Measurements from ENCODE around the gene BARHL1.

BARHL1 gene

GRCh38 chr9:132596200-132596599 lies 13.8 kb downstream of the BARHL1 start:
- no peaks in the 10 kb centered on the region for H3K9me3 ChIP-seq (ENCODE audit: control insufficient read depth, insufficient read depth, low read length)
- peaks cover 22% of the 10 kb centered on the region for H3K4me1 ChIP-seq (ENCODE audit: control insufficient read depth, insufficient read depth, low read length)
- peaks cover 31% of the 10 kb centered on the region for H3K36me3 ChIP-seq (ENCODE audit: control insufficient read depth, insufficient read depth, low read length)
- H3K4me3 ChIP-seq (ENCODE audit: low read depth, low read length): no peak overlapping the region
- H3K27ac ChIP-seq (ENCODE audit: low read depth, low read length): no peak overlapping the region
- H3K27me3 ChIP-seq (ENCODE audit: control insufficient read depth, insufficient read depth, low read length): peaks cover 24% of the 10 kb centered on the region
- no peak overlapping the region for H3K9ac ChIP-seq (ENCODE audit: low read depth, low read length)

DNA sequence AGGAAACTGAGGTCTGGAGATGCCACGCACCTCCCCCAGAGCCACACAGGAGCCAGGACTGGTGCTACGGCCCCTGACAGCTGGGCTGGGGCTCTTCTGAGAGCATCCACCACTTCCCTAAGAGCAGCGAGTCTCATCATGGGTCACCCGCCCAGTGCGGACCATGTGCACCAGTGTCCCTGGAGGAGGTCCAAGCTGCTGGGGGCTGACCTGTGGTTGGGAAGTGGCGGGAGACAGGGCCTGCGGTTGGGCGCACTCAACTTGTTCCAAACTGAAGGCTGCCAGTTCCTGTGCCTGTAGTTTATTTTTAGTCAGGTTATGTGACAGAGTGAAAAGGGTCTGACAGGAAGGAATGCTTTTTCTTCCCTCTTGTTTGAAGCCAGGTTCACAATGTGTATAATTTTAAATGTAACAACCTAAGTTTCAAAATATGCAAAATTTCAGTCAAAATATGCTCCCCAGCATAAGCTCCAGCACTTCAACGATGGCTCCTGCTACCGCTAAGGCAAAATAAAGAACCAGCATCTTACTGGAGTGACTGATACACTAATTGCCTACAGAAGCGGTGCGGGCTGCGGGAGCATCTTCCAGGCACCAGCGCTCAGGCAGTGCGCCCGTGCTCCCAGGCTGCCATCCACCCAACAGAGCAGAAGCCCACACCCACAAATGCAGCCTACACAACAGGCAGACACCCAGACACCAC lies 14.8 kb downstream of the BARHL1 start:
- Histone ChIP-seq H3K36me3 (ENCODE audit: control insufficient read depth, insufficient read depth, low read length) (peaks cover 32% of the 10 kb centered on the region), H3K27ac (ENCODE audit: low read depth, low read length) (no peak overlapping the region), H3K9ac (ENCODE audit: low read depth, low read length) (no peak overlapping the region), H3K4me1 (ENCODE audit: control insufficient read depth, insufficient read depth, low read length) (peaks cover 12% of the 10 kb centered on the region), H3K27me3 (ENCODE audit: control insufficient read depth, insufficient read depth, low read length) (peaks cover 14% of the 10 kb centered on the region), H3K9me3 (ENCODE audit: control insufficient read depth, insufficient read depth, low read length) (no peaks in the 10 kb centered on the region), H3K4me3 (ENCODE audit: low read depth, low read length) (no peak overlapping the region)

- H3K36me3 ChIP-seq (ENCODE audit: control insufficient read depth, insufficient read depth, low read length): peaks cover 30% of the 10 kb centered on the region
- no peak overlapping the region for H3K9ac ChIP-seq (ENCODE audit: low read depth, low read length)
- no peak overlapping the region for H3K4me3 ChIP-seq (ENCODE audit: low read depth, low read length)
- no peaks in the 10 kb centered on the region for H3K4me1 ChIP-seq (ENCODE audit: control insufficient read depth, insufficient read depth, low read length)
- no peaks in the 10 kb centered on the region for H3K27me3 ChIP-seq (ENCODE audit: control insufficient read depth, insufficient read depth, low read length)
- H3K9me3 ChIP-seq (ENCODE audit: control insufficient read depth, insufficient read depth, low read length): no peaks in the 10 kb centered on the region
- no peak overlapping the region for H3K27ac ChIP-seq (ENCODE audit: low read depth, low read length)
Measured at GRCh38 chr9:132600326-132600984, 18.0 kb downstream of the BARHL1 start.

DNA sequence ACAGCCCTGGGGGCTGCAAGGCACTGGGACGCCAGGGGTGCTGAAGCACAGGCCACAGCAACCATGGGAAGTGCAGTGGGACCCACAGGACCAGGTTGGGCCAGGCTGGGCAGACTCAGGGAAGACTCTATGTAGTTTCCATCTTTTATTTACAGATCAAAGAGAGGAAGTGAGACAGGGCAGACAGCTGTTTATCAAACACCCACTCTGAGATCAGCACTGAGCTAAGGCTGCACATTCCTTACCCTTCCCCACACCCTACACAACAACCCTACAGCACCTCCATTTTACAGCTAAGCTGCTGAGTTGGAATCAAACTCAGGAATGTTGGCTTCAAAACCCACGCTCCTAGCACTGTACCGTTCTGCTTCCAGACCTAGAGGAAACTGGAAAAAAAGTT lies 19.8 kb downstream of the BARHL1 start:
- no peaks in the 10 kb centered on the region for H3K27me3 ChIP-seq (ENCODE audit: control insufficient read depth, insufficient read depth, low read length)
- H3K4me1 ChIP-seq (ENCODE audit: control insufficient read depth, insufficient read depth, low read length): no peaks in the 10 kb centered on the region; the same call in 1 of the 2 replicates
- no peak overlapping the region for H3K4me3 ChIP-seq (ENCODE audit: low read depth, low read length)
- H3K27ac ChIP-seq (ENCODE audit: low read depth, low read length): no peak overlapping the region
- H3K36me3 ChIP-seq (ENCODE audit: control insufficient read depth, insufficient read depth, low read length): peaks cover 42% of the 10 kb centered on the region
- H3K9ac ChIP-seq (ENCODE audit: low read depth, low read length): no peak overlapping the region
- H3K9me3 ChIP-seq (ENCODE audit: control insufficient read depth, insufficient read depth, low read length): no peaks in the 10 kb centered on the region

GRCh38 chr9:132605387-132605786 lies 23.0 kb downstream of the BARHL1 start:
- Histone ChIP-seq H3K4me3 (ENCODE audit: low read depth, low read length) (no peak overlapping the region), H3K27ac (ENCODE audit: low read depth, low read length) (no peak overlapping the region), H3K27me3 (ENCODE audit: control insufficient read depth, insufficient read depth, low read length) (no peaks in the 10 kb centered on the region), H3K36me3 (ENCODE audit: control insufficient read depth, insufficient read depth, low read length) (peaks cover 52% of the 10 kb centered on the region), H3K4me1 (ENCODE audit: control insufficient read depth, insufficient read depth, low read length) (no peaks in the 10 kb centered on the region; the same call in 1 of the 2 replicates), H3K9ac (ENCODE audit: low read depth, low read length) (no peak overlapping the region), H3K9me3 (ENCODE audit: control insufficient read depth, insufficient read depth, low read length) (no peaks in the 10 kb centered on the region)

- H3K9me3 ChIP-seq (ENCODE audit: control insufficient read depth, insufficient read depth, low read length): no peaks in the 10 kb centered on the region
- peaks cover 55% of the 10 kb centered on the region for H3K36me3 ChIP-seq (ENCODE audit: control insufficient read depth, insufficient read depth, low read length)
Measured at GRCh38 chr9:132606066-132606465, 23.7 kb downstream of the BARHL1 start.

DNA sequence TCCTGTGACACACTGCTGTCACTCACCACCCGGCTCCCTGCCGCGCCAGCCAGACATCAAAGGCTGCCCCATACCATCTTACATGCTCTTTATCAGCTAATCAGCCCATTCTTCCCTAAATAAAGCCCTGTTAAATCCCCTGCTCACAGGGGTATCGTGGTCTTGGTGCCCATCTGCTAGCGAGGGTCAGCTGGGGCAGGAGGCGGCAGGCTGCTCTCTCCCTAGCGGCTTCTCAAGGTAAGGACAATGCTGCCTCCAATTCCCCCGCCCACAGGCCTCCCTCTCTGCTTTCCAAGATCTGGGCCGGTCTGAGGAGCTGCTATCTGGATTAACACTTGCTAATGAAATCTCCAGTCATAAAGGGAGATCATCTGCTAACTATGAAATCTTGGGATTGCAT lies 26.8 kb downstream of the BARHL1 start:
- no peaks in the 10 kb centered on the region for H3K9me3 ChIP-seq (ENCODE audit: control insufficient read depth, insufficient read depth, low read length)
- H3K4me1 ChIP-seq (ENCODE audit: control insufficient read depth, insufficient read depth, low read length): no peaks in the 10 kb centered on the region; the same call in 1 of the 2 replicates
- H3K27me3 ChIP-seq (ENCODE audit: control insufficient read depth, insufficient read depth, low read length): no peaks in the 10 kb centered on the region
- H3K4me3 ChIP-seq (ENCODE audit: low read depth, low read length): no peak overlapping the region
- no peak overlapping the region for H3K9ac ChIP-seq (ENCODE audit: low read depth, low read length)
- no peak overlapping the region for H3K27ac ChIP-seq (ENCODE audit: low read depth, low read length)
- peaks cover 66% of the 10 kb centered on the region for H3K36me3 ChIP-seq (ENCODE audit: control insufficient read depth, insufficient read depth, low read length)

More at GRCh38 chr9:132606066-132606465, 23.7 kb downstream of the BARHL1 start:
- no peak overlapping the region for H3K9ac ChIP-seq (ENCODE audit: low read depth, low read length)
- H3K27ac ChIP-seq (ENCODE audit: low read depth, low read length): no peak overlapping the region
- H3K4me3 ChIP-seq (ENCODE audit: low read depth, low read length): no peak overlapping the region
- H3K27me3 ChIP-seq (ENCODE audit: control insufficient read depth, insufficient read depth, low read length): no peaks in the 10 kb centered on the region
- no peaks in the 10 kb centered on the region; the same call in 1 of the 2 replicates for H3K4me1 ChIP-seq (ENCODE audit: control insufficient read depth, insufficient read depth, low read length)

DNA sequence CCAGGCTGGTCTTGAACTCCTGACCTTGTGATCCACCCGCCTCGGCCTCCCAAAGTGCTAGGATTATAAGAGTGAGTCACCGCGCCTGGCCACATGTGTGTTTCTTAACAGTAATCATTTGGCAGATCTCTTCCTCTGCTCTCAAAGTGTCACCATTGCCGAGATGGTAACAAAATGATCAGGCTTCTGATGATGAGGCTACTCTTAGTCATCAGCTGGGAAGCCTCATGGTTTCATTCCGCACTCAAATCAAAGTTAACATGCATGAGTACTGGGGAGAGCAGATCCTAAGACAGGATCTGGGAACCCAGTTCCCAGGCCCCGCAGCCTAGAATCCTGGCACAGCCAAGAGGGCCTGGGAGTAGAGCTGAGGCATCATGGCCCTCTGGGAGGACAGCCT lies 27.4 kb downstream of the BARHL1 start:
- Histone ChIP-seq H3K36me3 (ENCODE audit: control insufficient read depth, insufficient read depth, low read length) (peaks cover 72% of the 10 kb centered on the region), H3K9ac (ENCODE audit: low read depth, low read length) (no peak overlapping the region), H3K4me3 (ENCODE audit: low read depth, low read length) (no peak overlapping the region), H3K27ac (ENCODE audit: low read depth, low read length) (no peak overlapping the region), H3K9me3 (ENCODE audit: control insufficient read depth, insufficient read depth, low read length) (no peaks in the 10 kb centered on the region), H3K27me3 (ENCODE audit: control insufficient read depth, insufficient read depth, low read length) (no peaks in the 10 kb centered on the region), H3K4me1 (ENCODE audit: control insufficient read depth, insufficient read depth, low read length) (no peaks in the 10 kb centered on the region; the same call in 1 of the 2 replicates)

GRCh38 chr9:132610661-132611060 lies 28.3 kb downstream of the BARHL1 start:
- Histone ChIP-seq H3K4me3 (ENCODE audit: low read depth, low read length) (no peak overlapping the region), H3K9me3 (ENCODE audit: control insufficient read depth, insufficient read depth, low read length) (no peaks in the 10 kb centered on the region), H3K36me3 (ENCODE audit: control insufficient read depth, insufficient read depth, low read length) (peaks cover 74% of the 10 kb centered on the region), H3K4me1 (ENCODE audit: control insufficient read depth, insufficient read depth, low read length) (peaks cover 6% of the 10 kb centered on the region), H3K9ac (ENCODE audit: low read depth, low read length) (no peak overlapping the region), H3K27ac (ENCODE audit: low read depth, low read length) (no peak overlapping the region), H3K27me3 (ENCODE audit: control insufficient read depth, insufficient read depth, low read length) (no peaks in the 10 kb centered on the region)

- Histone ChIP-seq H3K9me3 (ENCODE audit: control insufficient read depth, insufficient read depth, low read length) (no peaks in the 10 kb centered on the region), H3K36me3 (ENCODE audit: control insufficient read depth, insufficient read depth, low read length) (peaks cover 84% of the 10 kb centered on the region), H3K9ac (ENCODE audit: low read depth, low read length) (no peak overlapping the region), H3K4me1 (ENCODE audit: control insufficient read depth, insufficient read depth, low read length) (peaks cover 14% of the 10 kb centered on the region), H3K4me3 (ENCODE audit: low read depth, low read length) (no peak overlapping the region), H3K27me3 (ENCODE audit: control insufficient read depth, insufficient read depth, low read length) (no peaks in the 10 kb centered on the region), H3K27ac (ENCODE audit: low read depth, low read length) (no peak overlapping the region)
Measured at GRCh38 chr9:132614324-132614723, 31.9 kb downstream of the BARHL1 start.

- Histone ChIP-seq H3K36me3 (ENCODE audit: control insufficient read depth, insufficient read depth, low read length) (peaks cover 77% of the 10 kb centered on the region), H3K27me3 (ENCODE audit: control insufficient read depth, insufficient read depth, low read length) (no peaks in the 10 kb centered on the region), H3K4me3 (ENCODE audit: low read depth, low read length) (no peak overlapping the region), H3K9me3 (ENCODE audit: control insufficient read depth, insufficient read depth, low read length) (no peaks in the 10 kb centered on the region), H3K27ac (ENCODE audit: low read depth, low read length) (no peak overlapping the region), H3K9ac (ENCODE audit: low read depth, low read length) (no peak overlapping the region), H3K4me1 (ENCODE audit: control insufficient read depth, insufficient read depth, low read length) (peaks cover 14% of the 10 kb centered on the region)
Measured at GRCh38 chr9:132615774-132616173, 33.4 kb downstream of the BARHL1 start.

All from HUES48 (cell line).